Measurements from ENCODE around the gene PEX13. TPM values are rescaled to one million over a fixed set of nuclear protein-coding genes. Genes with fewer than 3 reads are reported as not detected.

Gene PEX13
- total RNA-seq, 1 experiment from 2014 or later, result 19.8 TPM

DNA sequence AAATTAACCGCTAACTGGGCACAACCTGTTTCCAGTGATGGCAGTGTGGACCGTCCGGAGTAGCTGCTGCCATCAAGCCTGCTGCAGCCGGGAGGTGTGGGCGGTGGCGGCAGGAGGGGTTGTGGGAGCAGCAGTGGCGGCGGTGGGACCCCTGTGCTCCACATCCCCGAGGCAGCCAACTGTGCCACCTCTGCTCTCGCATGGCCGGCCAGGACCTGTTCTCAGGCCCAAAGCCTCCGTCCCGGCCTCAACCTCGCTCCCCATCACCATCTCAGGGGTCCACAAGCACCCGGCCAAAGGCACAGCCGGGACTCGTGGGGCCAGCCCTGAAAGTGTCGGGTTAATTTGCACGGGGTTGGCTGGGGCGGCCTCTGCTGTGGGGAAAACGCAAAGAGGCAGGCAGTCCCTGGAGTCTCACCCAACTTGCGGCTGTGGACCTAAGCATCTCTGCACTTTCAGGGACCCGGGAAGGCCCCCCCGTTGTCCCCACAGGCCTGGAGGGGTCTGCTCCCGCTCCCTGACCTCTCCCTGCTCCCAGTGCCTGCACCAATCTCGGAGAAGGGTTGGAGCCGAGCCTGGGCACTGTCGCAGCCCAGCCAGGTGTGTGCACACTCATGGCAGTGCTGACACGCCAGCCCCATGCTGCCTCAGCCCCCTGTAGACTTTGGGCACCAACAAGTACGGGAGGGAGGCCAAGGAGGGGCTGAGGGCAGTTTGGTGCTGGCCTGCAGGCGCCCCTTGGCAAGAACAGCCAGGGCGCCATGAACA, 44.4 kb upstream of the PEX13 start:
- H3K79me2 ChIP-seq (ENCODE audit: insufficient read depth, low read length), result no peaks in the 10 kb centered on the region
- H3K27ac ChIP-seq (ENCODE audit: low read depth, low read length), result no peak overlapping the region
- no peak for TF ChIP-seq EGR1 (IDR thresholded peaks at IDR 0.05; ENCODE audit: low read depth)
- no peak for TF ChIP-seq YY1 (IDR thresholded peaks at IDR 0.05; ENCODE audit: extremely low read depth, insufficient replicate concordance, low read depth, low read length)
- TF ChIP-seq SP1 (IDR thresholded peaks at IDR 0.05; ENCODE audit: low read depth), result no peak
- TF ChIP-seq, protein P1, sequence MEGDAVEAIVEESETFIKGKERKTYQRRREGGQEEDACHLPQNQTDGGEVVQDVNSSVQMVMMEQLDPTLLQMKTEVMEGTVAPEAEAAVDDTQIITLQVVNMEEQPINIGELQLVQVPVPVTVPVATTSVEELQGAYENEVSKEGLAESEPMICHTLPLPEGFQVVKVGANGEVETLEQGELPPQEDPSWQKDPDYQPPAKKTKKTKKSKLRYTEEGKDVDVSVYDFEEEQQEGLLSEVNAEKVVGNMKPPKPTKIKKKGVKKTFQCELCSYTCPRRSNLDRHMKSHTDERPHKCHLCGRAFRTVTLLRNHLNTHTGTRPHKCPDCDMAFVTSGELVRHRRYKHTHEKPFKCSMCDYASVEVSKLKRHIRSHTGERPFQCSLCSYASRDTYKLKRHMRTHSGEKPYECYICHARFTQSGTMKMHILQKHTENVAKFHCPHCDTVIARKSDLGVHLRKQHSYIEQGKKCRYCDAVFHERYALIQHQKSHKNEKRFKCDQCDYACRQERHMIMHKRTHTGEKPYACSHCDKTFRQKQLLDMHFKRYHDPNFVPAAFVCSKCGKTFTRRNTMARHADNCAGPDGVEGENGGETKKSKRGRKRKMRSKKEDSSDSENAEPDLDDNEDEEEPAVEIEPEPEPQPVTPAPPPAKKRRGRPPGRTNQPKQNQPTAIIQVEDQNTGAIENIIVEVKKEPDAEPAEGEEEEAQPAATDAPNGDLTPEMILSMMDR (IDR thresholded peaks at IDR 0.05 in 2 of 3, conservative IDR thresholded peaks at IDR 0.05 in 1 of 3; ENCODE audit: borderline replicate concordance in 1 of 3, insufficient read depth in 1 of 3, low read depth in 2 of 3, low read length in 2 of 3), result no peak
- TF ChIP-seq MAX (IDR thresholded peaks at IDR 0.05), result no peak
- TF ChIP-seq, protein P2, sequence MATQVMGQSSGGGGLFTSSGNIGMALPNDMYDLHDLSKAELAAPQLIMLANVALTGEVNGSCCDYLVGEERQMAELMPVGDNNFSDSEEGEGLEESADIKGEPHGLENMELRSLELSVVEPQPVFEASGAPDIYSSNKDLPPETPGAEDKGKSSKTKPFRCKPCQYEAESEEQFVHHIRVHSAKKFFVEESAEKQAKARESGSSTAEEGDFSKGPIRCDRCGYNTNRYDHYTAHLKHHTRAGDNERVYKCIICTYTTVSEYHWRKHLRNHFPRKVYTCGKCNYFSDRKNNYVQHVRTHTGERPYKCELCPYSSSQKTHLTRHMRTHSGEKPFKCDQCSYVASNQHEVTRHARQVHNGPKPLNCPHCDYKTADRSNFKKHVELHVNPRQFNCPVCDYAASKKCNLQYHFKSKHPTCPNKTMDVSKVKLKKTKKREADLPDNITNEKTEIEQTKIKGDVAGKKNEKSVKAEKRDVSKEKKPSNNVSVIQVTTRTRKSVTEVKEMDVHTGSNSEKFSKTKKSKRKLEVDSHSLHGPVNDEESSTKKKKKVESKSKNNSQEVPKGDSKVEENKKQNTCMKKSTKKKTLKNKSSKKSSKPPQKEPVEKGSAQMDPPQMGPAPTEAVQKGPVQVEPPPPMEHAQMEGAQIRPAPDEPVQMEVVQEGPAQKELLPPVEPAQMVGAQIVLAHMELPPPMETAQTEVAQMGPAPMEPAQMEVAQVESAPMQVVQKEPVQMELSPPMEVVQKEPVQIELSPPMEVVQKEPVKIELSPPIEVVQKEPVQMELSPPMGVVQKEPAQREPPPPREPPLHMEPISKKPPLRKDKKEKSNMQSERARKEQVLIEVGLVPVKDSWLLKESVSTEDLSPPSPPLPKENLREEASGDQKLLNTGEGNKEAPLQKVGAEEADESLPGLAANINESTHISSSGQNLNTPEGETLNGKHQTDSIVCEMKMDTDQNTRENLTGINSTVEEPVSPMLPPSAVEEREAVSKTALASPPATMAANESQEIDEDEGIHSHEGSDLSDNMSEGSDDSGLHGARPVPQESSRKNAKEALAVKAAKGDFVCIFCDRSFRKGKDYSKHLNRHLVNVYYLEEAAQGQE (IDR thresholded peaks at IDR 0.05; ENCODE audit: low read depth), result no peak
- no peak for TF ChIP-seq ELF1 (IDR thresholded peaks at IDR 0.05; ENCODE audit: borderline replicate concordance, low read depth)
- TF ChIP-seq TCF7L2 (IDR thresholded peaks at IDR 0.05; ENCODE audit: borderline replicate concordance, extremely low read depth, insufficient read depth, insufficient read length), result no peak
- TF ChIP-seq ZFX (IDR thresholded peaks at IDR 0.05), result no peak
- no peak for TF ChIP-seq ZNF274 (IDR thresholded peaks at IDR 0.05; ENCODE audit: low read depth, low read length)
- TF ChIP-seq POLR2AphosphoS5 (IDR thresholded peaks at IDR 0.05; ENCODE audit: low read depth, low read length), result no peak
- no peak for TF ChIP-seq POLR2A (IDR thresholded peaks at IDR 0.05; ENCODE audit: borderline replicate concordance, extremely low read depth, insufficient read depth, insufficient read length)
- TF ChIP-seq EZH2 (IDR thresholded peaks at IDR 0.05), result no peak
- no peak for TF ChIP-seq SRF (IDR thresholded peaks at IDR 0.05; ENCODE audit: low read depth)
- no peak for TF ChIP-seq FOSL1 (IDR thresholded peaks at IDR 0.05; ENCODE audit: low read depth)
- no peak for TF ChIP-seq CBX3 (IDR thresholded peaks at IDR 0.05; ENCODE audit: low read depth)
- BruUV-seq (replicated peaks), result no TSS peak
- CTCF ChIA-PET, result no interaction called here
- POLR2A ChIA-PET, result no interaction called here
- no peaks in the 10 kb centered on the region for H3K36me3 ChIP-seq (ENCODE audit: control insufficient read depth in 1 of 2, insufficient read depth in 2 of 2, low read length in 2 of 2)
- no peak for DNase-seq (ENCODE audit: low read depth, low spot score)
- no peak overlapping the region for H3K4me3 ChIP-seq (replicated peaks in 1 of 2; ENCODE audit: low read depth in 1 of 2, low read length in 2 of 2)
- RAD21 ChIA-PET (ENCODE audit: low non-redundant PET in 1 of 2, low total read pairs in 2 of 2, uncharacterized antibody in 2 of 2, unreplicated experiment in 2 of 2), result no interaction called here
- ATAC-seq, result no peak
- H4K20me1 ChIP-seq (ENCODE audit: insufficient read depth), result no peaks in the 10 kb centered on the region
- H3K4me1 ChIP-seq (ENCODE audit: control insufficient read depth in 1 of 2, insufficient read depth in 2 of 2, low read length in 2 of 2), result no peaks in the 10 kb centered on the region
- H2AFZ ChIP-seq (ENCODE audit: low read depth, low read length, poor library complexity, severe bottlenecking), result no peak overlapping the region
- intact Hi-C loops (cut with micrococcal nuclease), result no loop called here
- no peaks in the 10 kb centered on the region for H3K27me3 ChIP-seq (ENCODE audit: insufficient read depth, low read length)
- no peak overlapping the region for H3K9ac ChIP-seq (ENCODE audit: low read length)
- no peak overlapping the region for H3K4me2 ChIP-seq (ENCODE audit: low read length)
- H3K9me3 ChIP-seq (ENCODE audit: control insufficient read depth in 1 of 2, insufficient read depth in 1 of 2, low read depth in 1 of 2, low read length in 2 of 2), result no peaks in the 10 kb centered on the region
- H3K9me2 ChIP-seq (ENCODE audit: insufficient read depth), result no peaks in the 10 kb centered on the region

Measured in HCT116 (cell line).